Hepatocyte (in vitro differentiated cells): ENCODE data around the gene TNFRSF1A. TPM values are rescaled to one million over a fixed set of nuclear protein-coding genes. Genes with fewer than 3 reads are reported as not detected.
A peak's percentile ranks its signal among the peaks of the same experiment; 100 is the strongest.

ENCODE experiments used
- DNase-seq: peaks from one replicate; pipeline ENCODE4 v3.0.0-alpha.2; 2016; ENCODE audit warnings: low spot score
- H2AFZ ChIP-seq: fragments of 200-600 bp; sonication (generic); 2 replicates; pipeline ENCODE4 v1.6.0; 2016; ENCODE audit warnings: antibody characterized with exemption, mild to moderate bottlenecking
- H3K27ac ChIP-seq: fragments of 200-600 bp; sonication (generic); 2 replicates; pipeline ENCODE4 v1.5.1; 2016; ENCODE audit warnings: mild to moderate bottlenecking
- H3K27me3 ChIP-seq: fragments of 200-600 bp; sonication (generic); 2 replicates; pipeline ENCODE4 v1.6.1; 2016
- H3K36me3 ChIP-seq: fragments of 200-600 bp; sonication (generic); replicated peaks from 2 replicates; pipeline ENCODE4 v1.5.1; 2016; ENCODE audit warnings: low read depth; ENCODE audit not compliant: insufficient read depth
- H3K4me1 ChIP-seq: fragments of 200-600 bp; sonication (generic); 2 replicates; pipeline ENCODE4 v1.5.1; 2016; ENCODE audit warnings: mild to moderate bottlenecking, moderate library complexity; ENCODE audit not compliant: insufficient read depth
- H3K4me2 ChIP-seq: fragments of 200-600 bp; sonication (generic); 2 replicates; pipeline ENCODE4 v1.6.0; 2016
- H3K4me3 ChIP-seq: fragments of 200-600 bp; sonication (generic); 2 replicates; pipeline ENCODE4 v1.5.1; 2016; ENCODE audit warnings: mild to moderate bottlenecking
- H3K79me2 ChIP-seq: fragments of 200-600 bp; sonication (generic); 2 replicates; pipeline ENCODE4 v1.6.0; 2017; ENCODE audit warnings: mild to moderate bottlenecking
- H3K9me2 ChIP-seq: fragments of 200-600 bp; sonication (generic); replicated peaks from 2 replicates; pipeline ENCODE4 v1.6.0; 2017; ENCODE audit warnings: mild to moderate bottlenecking; ENCODE audit not compliant: insufficient read depth
- H3K9me3 ChIP-seq: fragments of 200-600 bp; sonication (generic); 2 replicates; pipeline ENCODE4 v1.5.1; 2016; ENCODE audit warnings: low read depth, mild to moderate bottlenecking
- H4K20me1 ChIP-seq: fragments of 200-600 bp; sonication (generic); 2 replicates; pipeline ENCODE4 v1.6.0; 2016; ENCODE audit warnings: mild to moderate bottlenecking; ENCODE audit not compliant: insufficient read depth, poor library complexity, severe bottlenecking
- CTCF ChIP-seq: fragments of 200-600 bp; sonication (generic); IDR thresholded peaks from 2 replicates; pipeline ENCODE4 v1.5.1; 2016; ENCODE audit warnings: antibody characterized with exemption, mild to moderate bottlenecking; ENCODE audit not compliant: poor library complexity
- EZH2 ChIP-seq: fragments of 200-600 bp; sonication (generic); IDR thresholded peaks from 2 replicates; pipeline ENCODE4 v1.6.1; 2016; ENCODE audit warnings: antibody characterized with exemption, mild to moderate bottlenecking, borderline replicate concordance
- EZH2phosphoT487 ChIP-seq: fragments of 200-600 bp; sonication (generic); IDR thresholded peaks from one replicate; pipeline ENCODE4 v1.6.1; 2018; ENCODE audit warnings: antibody characterized with exemption, mild to moderate bottlenecking, low read depth, moderate library complexity; ENCODE audit not compliant: unreplicated experiment, severe bottlenecking
- WGBS: methylation state at CpG from one replicate; pipeline ENCODE4 v1.1.6; 2016; ENCODE audit warnings: low lambda C conversion rate; ENCODE audit errors: missing lambda C conversion rate; 5-methylcytosine and 5-hydroxymethylcytosine counted together
- polyA plus RNA-seq: library from polyadenylated mRNA; unstranded; fragments of >200 nt; fragmentation: Nextera tagmentation; extraction: Ambion mirVana; gene quantifications from 2 replicates; pipeline ENCODE4 v1.2.1, GENCODE V29; 2016
- total RNA-seq: library from RNA; depleted of rRNA; stranded (reverse); fragments of >200 nt; gene quantifications from 2 replicates; pipeline ENCODE4 v1.2.3, GENCODE V29; 2014

Gene TNFRSF1A
- total and polyA plus RNA-seq, 2 experiments from 2014 or later: 147 to 168 TPM

GRCh38 chr12:6310771-6311610, 30.9 kb downstream of the TNFRSF1A start:
- WGBS: 24% methylated on average over 21 of the region's 43 CpGs
- H3K27me3 ChIP-seq: no peaks in the 10 kb centered on the region
- H4K20me1 ChIP-seq: no peaks in the 10 kb centered on the region
- no peaks in the 10 kb centered on the region for H3K9me2 ChIP-seq
- H3K36me3 ChIP-seq: no peaks in the 10 kb centered on the region
- H3K4me3 ChIP-seq: peak overlapping the region; percentile 55
- peaks cover 6% of the 10 kb centered on the region for H3K79me2 ChIP-seq
- H3K4me1 ChIP-seq: peaks cover 35% of the 10 kb centered on the region
- peak overlapping the region; percentile 45 for H2AFZ ChIP-seq
- peak; percentile 63 for DNase-seq
- H3K9me3 ChIP-seq: no peaks in the 10 kb centered on the region
- no peak for TF ChIP-seq EZH2phosphoT487
- TF ChIP-seq CTCF: no peak
- TF ChIP-seq EZH2: no peak
- peak overlapping the region; percentile 100 for H3K27ac ChIP-seq
- peak overlapping the region; percentile 85 for H3K4me2 ChIP-seq

GRCh38 chr12:6307529-6307928, 34.3 kb downstream of the TNFRSF1A start:
- Histone ChIP-seq H3K36me3 (no peaks in the 10 kb centered on the region), H3K4me3 (no peak overlapping the region), H4K20me1 (no peaks in the 10 kb centered on the region), H3K4me1 (peaks cover 31% of the 10 kb centered on the region), H2AFZ (no peak overlapping the region), H3K79me2 (peaks cover 6% of the 10 kb centered on the region), H3K27ac (no peak overlapping the region), H3K9me2 (no peaks in the 10 kb centered on the region), H3K4me2 (no peak overlapping the region), H3K9me3 (no peaks in the 10 kb centered on the region), H3K27me3 (no peaks in the 10 kb centered on the region)
- TF ChIP-seq CTCF (no peak), EZH2phosphoT487 (no peak), EZH2 (no peak)
- no peak for DNase-seq
- WGBS: 90% methylated on average over 5 of the region's 5 CpGs

- no peaks in the 10 kb centered on the region for H4K20me1 ChIP-seq
- no peak overlapping the region for H3K27ac ChIP-seq
- H3K79me2 ChIP-seq: peaks cover 6% of the 10 kb centered on the region
- H3K9me2 ChIP-seq: no peaks in the 10 kb centered on the region
- no peaks in the 10 kb centered on the region for H3K9me3 ChIP-seq
- H3K4me1 ChIP-seq: peaks cover 24% of the 10 kb centered on the region
- H3K4me2 ChIP-seq: no peak overlapping the region
- no peaks in the 10 kb centered on the region for H3K36me3 ChIP-seq
- DNase-seq: no peak
- TF ChIP-seq CTCF (no peak), EZH2phosphoT487 (no peak), EZH2 (no peak)
- 93% methylated on average over 11 of the region's 11 CpGs for WGBS
- no peak overlapping the region for H3K4me3 ChIP-seq
- no peak overlapping the region for H2AFZ ChIP-seq
- no peaks in the 10 kb centered on the region for H3K27me3 ChIP-seq
Observed at GRCh38 chr12:6306599-6307220, 35.2 kb downstream of the TNFRSF1A start.
